HG03159 (cell line): Measurements from ENCODE around the gene CCDC179.

Experiments
- ATAC-seq: cut with Tn5 transposase; IDR thresholded peaks from one replicate; pipeline ENCODE4 v1.9.1; 2021; ENCODE audit warnings: mild to moderate bottlenecking, moderate library complexity; ENCODE audit not compliant: unreplicated experiment

The CCDC179 gene

GRCh38 chr11:22860241-22860640 is at the start of gene CCDC179:
Gene CCDC179 (minus strand): TSS chr11:22860474. CDS start chr11:22860421, 53 bp downstream.
- ATAC-seq, result no peak

GRCh38 chr11:22903782-22904181 is 43.5 kb upstream of the CCDC179 start:
- ATAC-seq, result peak; percentile 70

GRCh38 chr11:22901603-22902002 is 41.3 kb upstream of the CCDC179 start:
- ATAC-seq, result no peak

GRCh38 chr11:22900764-22901486 is 40.7 kb upstream of the CCDC179 start:
- no peak for ATAC-seq

GRCh38 chr11:22898036-22898435 is 37.8 kb upstream of the CCDC179 start:
- ATAC-seq, result no peak

GRCh38 chr11:22890227-22890626 is 30.0 kb upstream of the CCDC179 start:
- no peak for ATAC-seq

GRCh38 chr11:22884217-22884616 is 23.9 kb upstream of the CCDC179 start:
- no peak for ATAC-seq

GRCh38 chr11:22879630-22880029 is 19.4 kb upstream of the CCDC179 start:
- no peak for ATAC-seq

GRCh38 chr11:22878604-22879003 is 18.3 kb upstream of the CCDC179 start:
- no peak for ATAC-seq

GRCh38 chr11:22878039-22878438 is 17.8 kb upstream of the CCDC179 start:
- ATAC-seq, result no peak

- peak; percentile 98 for ATAC-seq
Observed at GRCh38 chr11:22875869-22876473, 15.7 kb upstream of the CCDC179 start.

- ATAC-seq, result peak; percentile 67
Observed at GRCh38 chr11:22869325-22869724, 9.1 kb upstream of the CCDC179 start.

- ATAC-seq, result no peak
Observed at GRCh38 chr11:22859756-22860155, 518 bp downstream of the CCDC179 start.

GRCh38 chr11:22851477-22851876 is 8.8 kb downstream of the CCDC179 start:
- no peak for ATAC-seq

- no peak for ATAC-seq
Observed at GRCh38 chr11:22846726-22847125, 13.5 kb downstream of the CCDC179 start.

- ATAC-seq, result no peak
Observed at GRCh38 chr11:22832315-22833015, 27.8 kb downstream of the CCDC179 start.

GRCh38 chr11:22830082-22830414 is 30.2 kb downstream of the CCDC179 start:
- ATAC-seq, result no peak

GRCh38 chr11:22829231-22830081 is 30.8 kb downstream of the CCDC179 start, which contains the start of gene SVIP:
Gene SVIP (minus strand): TSS chr11:22829801. CDS start chr11:22829748, 53 bp downstream.
- peak; percentile 93 for ATAC-seq

GRCh38 chr11:22828373-22828772 is 31.9 kb downstream of the CCDC179 start:
- no peak for ATAC-seq

GRCh38 chr11:22822203-22822602 is 38.1 kb downstream of the CCDC179 start:
- no peak for ATAC-seq

GRCh38 chr11:22809893-22810292 is 50.4 kb downstream of the CCDC179 start:
- no peak for ATAC-seq
